Ovary (tissue), 9 donors: ENCODE results near the gene SLC4A8. TPM values are rescaled to one million over a fixed set of nuclear protein-coding genes. Genes with fewer than 3 reads are reported as not detected.

Source experiments
- DNase-seq, 5 donors: peaks; one replicate each; pipeline ENCODE4 v3.0.0-alpha.2; 2019 to 2020
- H3K27ac ChIP-seq, 2 donors: fragments of 200-600 bp; one replicate each; pipeline versions ENCODE4 v1.5.1 to v1.8.0; 2019 to 2022
- H3K27me3 ChIP-seq: fragments of 200-600 bp; one replicate; pipeline ENCODE4 v1.8.0; 2022
- H3K36me3 ChIP-seq: fragments of 200-600 bp; sonication (generic); one replicate; pipeline ENCODE4 v1.5.1; 2019
- H3K4me1 ChIP-seq: one replicate; pipeline ENCODE4 v1.8.1; 2013; ENCODE audit warnings: mild to moderate bottlenecking, moderate library complexity; ENCODE audit not compliant: insufficient read depth
- H3K4me3 ChIP-seq: fragments of 200-600 bp; sonication (generic); one replicate; pipeline ENCODE4 v1.5.1; 2017
- H3K9me3 ChIP-seq, 2 donors: fragments of 200-600 bp in 1 of 2; sonication (generic) in 1 of 2; one replicate each; pipeline versions ENCODE4 v1.5.1 to v1.8.1; 2013 to 2019; ENCODE audit warnings: mild to moderate bottlenecking in 1 of 2, moderate library complexity in 1 of 2
- EP300 ChIP-seq: sonication (generic); formaldehyde crosslinking; IDR thresholded peaks from one replicate; pipeline ENCODE4 v1.6.1; 2017; ENCODE audit warnings: antibody characterized with exemption
- POLR2A ChIP-seq: fragments of 450-650 bp; IDR thresholded peaks from one replicate; pipeline ENCODE4 v1.6.1; 2017; ENCODE audit warnings: antibody characterized with exemption, mild to moderate bottlenecking, moderate library complexity
- WGBS, 3 donors: extraction: QIAGEN DNeasy Blood & Tissue Kit in 1 of 3; methylation state at CpG; one replicate each; pipeline versions ENCODE4 v1.1.5 to v1.1.7; 2013 to 2017; 5-methylcytosine and 5-hydroxymethylcytosine counted together
- intact Hi-C, 4 donors: fragments of 100-400 bp; cut with DNase I; formaldehyde crosslinking; loops; one replicate each; pipeline versions ENCODE4 v1.11.0 to v1.15.1; 2022 to 2023
- polyA plus RNA-seq, 2 donors: library from polyadenylated mRNA; stranded (reverse); fragments of 200-250 nt in 1 of 2; fragments of 350-450 nt in 1 of 2; fragmentation: Illumina TruSeq in 1 of 2; extraction: RNeasy Lipid Tissue Mini Kit (QIAGEN cat#74804) in 1 of 2; gene quantifications; one replicate each; pipeline ENCODE4 v1.2.3, GENCODE V29; 2013 to 2014
- total RNA-seq, 7 donors: library from RNA; depleted of rRNA in 2 of 7; stranded (reverse); fragments of >200 nt in 2 of 7; fragmentation: NEBNext Ultra II Directional in 3 of 7; extraction: Animal tissue kit (Norgen Biotek cat#: 25700) in 3 of 7; gene quantifications; one replicate each; pipeline versions ENCODE4 v1.1.0 to v1.2.4, GENCODE V29; 2016 to 2023
- TF ChIP-seq, protein P1 (sequence below), 3 donors: fragments of 450-650 bp in 2 of 3; fragments of 200-600 bp in 1 of 3; IDR thresholded peaks; one replicate each; pipeline versions ENCODE4 v1.5.1 to v1.8.0; 2016 to 2022; ENCODE audit warnings: antibody characterized with exemption in 3 of 3, mild to moderate bottlenecking in 1 of 3
- donor health status: DM: no; HTN: no; CAD: no; lungs with moderate emphysema.
- donor health status: DM: no; HTN: no; CAD: no.
- donor health status: Bipolar disorder and iron deficiency.
- donor health status: DM: yes; HTN: yes; CAD: no.
- donor health status: DM: no; HTN: no; CAD: no.
- donor health status: DM: yes; HTN: yes; CAD: no.

Gene SLC4A8
- total and polyA plus RNA-seq, 9 donors = 1.5 to 18.5 (median 7.8) TPM

DNA sequence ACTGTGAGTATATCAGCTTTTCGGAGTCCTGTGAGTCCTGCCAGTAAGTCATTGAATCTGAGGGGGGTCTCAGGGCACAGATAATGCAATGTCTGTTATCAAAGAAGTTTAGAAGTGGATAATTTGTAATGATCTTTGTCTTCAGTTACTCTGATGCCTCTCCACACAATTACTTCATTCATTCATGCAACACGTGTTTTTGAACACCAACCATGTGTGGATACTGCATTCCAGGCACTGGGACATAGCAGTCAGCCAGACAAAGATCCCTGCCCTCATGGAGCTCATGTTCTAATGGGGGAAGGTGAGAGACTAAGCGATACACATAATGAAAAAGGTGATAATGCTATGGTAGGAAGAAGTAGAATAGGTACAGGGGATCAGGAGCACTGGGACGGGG is 105.6 kb downstream of the SLC4A8 start:
- intact Hi-C loops = loop anchor here in 2 of 4 donors (2.0 to 5.0 kb wide), 2 partner anchors 108 to 109 kb away; partner anchors contain the start of gene SLC4A8 (in 1 of the 2)
- 91 to 92% (median 92%) methylated on average over 4 of the region's 4 CpGs for WGBS, 3 donors

DNA sequence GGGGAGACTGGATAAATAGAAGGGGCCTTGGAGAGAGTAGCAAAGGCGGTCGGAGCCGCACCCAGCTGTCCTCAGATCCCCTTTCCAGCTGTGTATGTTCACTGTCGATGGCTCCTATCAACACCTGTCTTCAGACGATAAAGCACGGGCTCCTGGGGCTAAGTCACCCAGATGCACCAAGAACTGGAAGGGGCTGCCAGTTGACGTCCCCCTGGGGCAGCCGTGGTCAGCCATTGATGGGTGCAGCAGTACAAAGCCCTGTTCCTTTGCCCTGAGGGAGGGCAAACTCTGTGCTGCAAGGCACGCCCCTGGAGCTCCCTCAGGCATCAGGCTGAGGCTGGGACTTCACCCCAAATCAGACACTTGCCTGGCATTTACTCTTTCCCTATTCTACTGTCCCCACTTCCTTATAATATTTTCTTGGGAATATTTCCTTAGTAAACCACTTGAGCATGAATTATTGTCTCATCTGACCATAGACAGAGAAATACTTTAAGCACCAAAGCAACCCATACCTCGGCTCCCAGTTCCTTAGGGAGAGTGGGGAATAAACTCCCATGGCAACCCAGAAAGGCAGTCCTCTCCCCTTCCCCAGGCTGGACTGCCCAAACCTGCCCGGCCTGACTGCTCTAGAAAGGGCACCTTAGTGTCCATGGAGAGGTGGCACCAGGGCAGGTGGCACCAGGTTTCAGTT is 106.8 kb downstream of the SLC4A8 start:
- no peaks in the 10 kb centered on the region for H3K4me1 ChIP-seq
- intact Hi-C loops = loop anchor here in 2 of 4 donors (2.0 to 5.0 kb wide), 2 partner anchors 109 to 111 kb away; partner anchors contain the start of gene SLC4A8 (in 1 of the 2)
- 52 to 60% (median 56%) methylated on average over 11 of the region's 11 CpGs for WGBS, 3 donors
- no peaks in the 10 kb centered on the region for H3K36me3 ChIP-seq
- TF ChIP-seq EP300 = no peak
- no peak for TF ChIP-seq POLR2A
- TF ChIP-seq, protein P1, sequence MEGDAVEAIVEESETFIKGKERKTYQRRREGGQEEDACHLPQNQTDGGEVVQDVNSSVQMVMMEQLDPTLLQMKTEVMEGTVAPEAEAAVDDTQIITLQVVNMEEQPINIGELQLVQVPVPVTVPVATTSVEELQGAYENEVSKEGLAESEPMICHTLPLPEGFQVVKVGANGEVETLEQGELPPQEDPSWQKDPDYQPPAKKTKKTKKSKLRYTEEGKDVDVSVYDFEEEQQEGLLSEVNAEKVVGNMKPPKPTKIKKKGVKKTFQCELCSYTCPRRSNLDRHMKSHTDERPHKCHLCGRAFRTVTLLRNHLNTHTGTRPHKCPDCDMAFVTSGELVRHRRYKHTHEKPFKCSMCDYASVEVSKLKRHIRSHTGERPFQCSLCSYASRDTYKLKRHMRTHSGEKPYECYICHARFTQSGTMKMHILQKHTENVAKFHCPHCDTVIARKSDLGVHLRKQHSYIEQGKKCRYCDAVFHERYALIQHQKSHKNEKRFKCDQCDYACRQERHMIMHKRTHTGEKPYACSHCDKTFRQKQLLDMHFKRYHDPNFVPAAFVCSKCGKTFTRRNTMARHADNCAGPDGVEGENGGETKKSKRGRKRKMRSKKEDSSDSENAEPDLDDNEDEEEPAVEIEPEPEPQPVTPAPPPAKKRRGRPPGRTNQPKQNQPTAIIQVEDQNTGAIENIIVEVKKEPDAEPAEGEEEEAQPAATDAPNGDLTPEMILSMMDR (IDR thresholded peaks at IDR 0.05) = no peak
- no peak overlapping the region for H3K4me3 ChIP-seq
- no peak for DNase-seq
- no peak overlapping the region for H3K27ac ChIP-seq
- no peaks in the 10 kb centered on the region for H3K9me3 ChIP-seq
- H3K27me3 ChIP-seq = no peaks in the 10 kb centered on the region

More for the DNA sequence above, 105.6 kb downstream of the SLC4A8 start:
- no peak for DNase-seq
- no peaks in the 10 kb centered on the region for H3K9me3 ChIP-seq
- no peaks in the 10 kb centered on the region for H3K4me1 ChIP-seq
- no peak overlapping the region for H3K27ac ChIP-seq
- H3K4me3 ChIP-seq = no peak overlapping the region
- TF ChIP-seq POLR2A (no peak), EP300 (no peak)
- TF ChIP-seq, protein P1 (IDR thresholded peaks at IDR 0.05) = no peak
- H3K36me3 ChIP-seq = no peaks in the 10 kb centered on the region
- H3K27me3 ChIP-seq = no peaks in the 10 kb centered on the region

DNA sequence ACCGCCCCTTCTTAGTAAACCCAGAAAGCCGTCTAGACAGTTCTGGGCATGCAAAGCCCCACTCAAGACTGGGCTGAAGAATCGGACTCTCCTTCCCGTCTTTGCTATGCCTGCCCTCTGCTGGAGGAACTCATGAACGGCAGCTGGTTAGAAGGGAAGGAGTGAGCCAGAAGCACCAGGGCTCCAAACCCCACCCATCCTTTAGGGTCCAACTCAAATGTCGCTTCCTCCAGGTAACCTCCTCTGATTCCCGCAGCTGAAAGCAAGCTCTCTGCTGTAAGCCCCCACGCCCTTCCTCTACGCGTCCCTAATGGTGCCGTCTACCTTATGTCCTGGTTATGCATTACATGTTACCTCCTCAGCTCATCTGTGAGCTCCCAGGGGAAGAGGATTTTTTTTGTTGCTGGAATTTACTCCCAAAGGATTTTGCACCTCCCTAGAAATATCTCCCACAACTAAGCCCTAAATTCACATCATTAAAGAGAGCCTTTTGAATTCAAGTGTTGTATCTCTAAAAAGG is 107.4 kb downstream of the SLC4A8 start:
- no peaks in the 10 kb centered on the region for H3K4me1 ChIP-seq
- H3K9me3 ChIP-seq = no peaks in the 10 kb centered on the region
- DNase-seq = peak; percentile 70 to 83 (median 79)
- H3K27ac ChIP-seq = no peak overlapping the region
- no peaks in the 10 kb centered on the region for H3K36me3 ChIP-seq
- no peak for TF ChIP-seq POLR2A
- TF ChIP-seq, protein P1 (IDR thresholded peaks at IDR 0.05) = peak; percentile 57 to 80 (median 71)
- WGBS, 3 donors = 4 to 8% (median 5%) methylated on average over 11 of the region's 11 CpGs
- intact Hi-C loops = loop anchor here in 3 of 4 donors (2.0 to 5.0 kb wide), 2 partner anchors 110 to 111 kb away; partner anchors contain the start of gene SLC4A8 (in 1 of the 3)
- no peaks in the 10 kb centered on the region for H3K27me3 ChIP-seq
- H3K4me3 ChIP-seq = no peak overlapping the region

DNA sequence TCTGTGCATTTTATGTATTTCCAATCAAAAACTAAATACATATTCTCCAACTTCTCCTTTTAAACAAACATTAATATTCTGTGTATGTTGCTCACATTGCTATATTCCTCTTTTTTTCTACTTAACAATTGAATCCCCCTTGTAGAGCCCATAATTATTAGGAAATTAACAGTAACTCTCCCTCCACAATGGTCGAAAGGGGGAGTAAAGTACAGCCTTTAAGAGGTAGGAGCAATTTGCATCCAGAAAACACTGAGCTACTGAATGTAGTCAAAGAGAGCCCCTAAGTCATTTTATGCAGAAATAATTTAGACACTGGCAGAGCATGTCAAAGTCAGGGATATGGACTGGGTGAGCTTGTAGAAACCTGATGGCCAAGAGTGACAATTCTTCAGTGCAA is 109.2 kb downstream of the SLC4A8 start:
- Histone ChIP-seq H3K27ac (no peak overlapping the region), H3K9me3 (no peaks in the 10 kb centered on the region), H3K27me3 (no peaks in the 10 kb centered on the region), H3K4me3 (no peak overlapping the region), H3K4me1 (no peaks in the 10 kb centered on the region), H3K36me3 (no peaks in the 10 kb centered on the region)
- TF ChIP-seq POLR2A = no peak
- TF ChIP-seq EP300 = no peak
- TF ChIP-seq, protein P1 (IDR thresholded peaks at IDR 0.05) = no peak
- intact Hi-C loops = loop anchor here in 2 of 4 donors (2.0 to 5.0 kb wide), 2 partner anchors 111 to 113 kb away; partner anchors contain the start of gene SLC4A8 (in 1 of the 2)
- WGBS, 3 donors = 3 to 5% (median 4%) methylated on average over 1 of the region's 1 CpG
- no peak for DNase-seq
